GM21528 (cell line): ENCODE measurements around the gene SLCO3A1.
A peak's percentile ranks its signal among the peaks of the same experiment; 100 is the strongest.

Experiments
- ATAC-seq: cut with Tn5 transposase; IDR thresholded peaks from one replicate; pipeline ENCODE4 v1.9.1; 2021; ENCODE audit warnings: mild to moderate bottlenecking, moderate library complexity; ENCODE audit not compliant: unreplicated experiment, low FRiP score

The SLCO3A1 gene

GRCh38 chr15:92146511-92147150, 293.1 kb downstream of the SLCO3A1 start:
- ATAC-seq = no peak

- ATAC-seq = no peak
Measured at GRCh38 chr15:92149029-92149428, 295.5 kb downstream of the SLCO3A1 start.

GRCh38 chr15:92149465-92149864, 296.0 kb downstream of the SLCO3A1 start:
- no peak for ATAC-seq

- no peak for ATAC-seq
Measured at GRCh38 chr15:92151168-92151567, 297.7 kb downstream of the SLCO3A1 start.

GRCh38 chr15:92151741-92152140, 298.2 kb downstream of the SLCO3A1 start:
- no peak for ATAC-seq

- no peak for ATAC-seq
Measured at GRCh38 chr15:92152983-92153382, 299.5 kb downstream of the SLCO3A1 start.

- ATAC-seq = no peak
Measured at GRCh38 chr15:92153620-92154019, 300.1 kb downstream of the SLCO3A1 start.

- ATAC-seq = no peak
Measured at GRCh38 chr15:92155934-92156333, 302.4 kb downstream of the SLCO3A1 start.

GRCh38 chr15:92157666-92158298, 304.3 kb downstream of the SLCO3A1 start:
- no peak for ATAC-seq

- ATAC-seq = no peak
Measured at GRCh38 chr15:92158426-92158825, 304.9 kb downstream of the SLCO3A1 start.

- ATAC-seq = no peak
Measured at GRCh38 chr15:92159481-92159880, 306.0 kb downstream of the SLCO3A1 start.

- ATAC-seq = no peak
Measured at GRCh38 chr15:92159906-92160841, 306.7 kb downstream of the SLCO3A1 start.

- ATAC-seq = peak; percentile 96
Measured at GRCh38 chr15:92161039-92161670, 307.6 kb downstream of the SLCO3A1 start.

GRCh38 chr15:92162657-92163056, 309.1 kb downstream of the SLCO3A1 start:
- ATAC-seq = no peak

- ATAC-seq = no peak
Measured at GRCh38 chr15:92163641-92164040, 310.1 kb downstream of the SLCO3A1 start.

GRCh38 chr15:92164327-92165000, 311.0 kb downstream of the SLCO3A1 start:
- ATAC-seq = no peak

- ATAC-seq = no peak
Measured at GRCh38 chr15:92165001-92165346, 311.5 kb downstream of the SLCO3A1 start.

- no peak for ATAC-seq
Measured at GRCh38 chr15:92166029-92166428, 312.5 kb downstream of the SLCO3A1 start.

GRCh38 chr15:92166751-92167405, 313.4 kb downstream of the SLCO3A1 start:
- ATAC-seq = no peak

- ATAC-seq = no peak
Measured at GRCh38 chr15:92167451-92167850, 313.9 kb downstream of the SLCO3A1 start.
